ENCODE measurements around the gene BRAP. TPM values are rescaled to one million over a fixed set of nuclear protein-coding genes. Genes with fewer than 3 reads are reported as not detected.
A peak's percentile ranks its signal among the peaks of the same experiment; 100 is the strongest.
"Not testable (repeated sequence)": the region's sequence is repeated elsewhere in the genome, so short reads cannot be mapped to it uniquely, and the experiment has no call there.

BRAP gene
- total RNA-seq, 4 donors from 2014 or later: 25.2 to 38.5 (median 29.2) TPM

DNA sequence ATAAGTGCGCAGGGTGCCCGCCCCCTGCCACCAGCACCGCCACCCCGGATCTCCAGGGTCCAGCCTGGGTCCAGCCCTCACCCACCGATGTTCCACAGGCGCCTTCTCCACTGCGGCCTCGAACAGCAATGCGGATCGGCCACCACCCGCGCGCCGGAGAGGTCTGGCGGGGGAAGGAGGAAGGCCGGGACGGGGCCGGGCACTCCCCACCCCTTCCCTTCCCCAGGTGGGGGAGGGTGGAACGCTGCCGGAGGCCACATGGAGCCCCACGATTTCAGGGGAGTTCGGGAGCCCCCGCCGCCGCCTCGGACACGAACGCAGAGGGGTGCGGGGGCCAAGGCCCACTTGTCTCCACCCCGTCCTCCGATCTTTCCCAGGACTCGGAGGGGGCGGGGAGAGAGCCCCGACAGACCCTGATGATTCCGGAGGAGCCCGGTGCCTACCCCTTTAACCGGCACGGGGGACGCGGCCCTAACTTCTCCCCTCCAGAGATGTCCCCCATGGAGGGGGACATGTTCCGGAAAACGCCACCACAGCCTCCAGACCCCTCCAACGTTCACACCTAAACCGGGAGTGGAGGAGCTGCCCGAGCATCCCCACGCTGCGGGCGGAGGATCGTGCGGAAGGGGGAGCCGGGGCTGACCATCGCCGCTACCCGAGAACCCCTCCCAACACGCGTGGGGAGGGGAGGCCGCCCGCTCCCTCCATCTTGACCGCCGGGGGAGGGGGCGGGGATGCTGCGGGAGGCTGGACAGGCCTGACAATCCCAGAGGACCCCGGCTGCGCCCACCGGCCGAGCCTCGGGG lies 87.7 kb downstream of the BRAP start:
- peak; percentile 17 to 38 for ATAC-seq
- intact Hi-C loops (cut with DNase I; ENCODE audit: low total_unique reads): loop anchor here (5.0 kb wide), 1 partner anchor 89 kb away; the partner anchor contains the start of genes ACAD10 and BRAP
- in situ Hi-C loops (cut with MboI; ENCODE audit: low sequenced_read_pairs in 4 of 4): no loop called here

DNA sequence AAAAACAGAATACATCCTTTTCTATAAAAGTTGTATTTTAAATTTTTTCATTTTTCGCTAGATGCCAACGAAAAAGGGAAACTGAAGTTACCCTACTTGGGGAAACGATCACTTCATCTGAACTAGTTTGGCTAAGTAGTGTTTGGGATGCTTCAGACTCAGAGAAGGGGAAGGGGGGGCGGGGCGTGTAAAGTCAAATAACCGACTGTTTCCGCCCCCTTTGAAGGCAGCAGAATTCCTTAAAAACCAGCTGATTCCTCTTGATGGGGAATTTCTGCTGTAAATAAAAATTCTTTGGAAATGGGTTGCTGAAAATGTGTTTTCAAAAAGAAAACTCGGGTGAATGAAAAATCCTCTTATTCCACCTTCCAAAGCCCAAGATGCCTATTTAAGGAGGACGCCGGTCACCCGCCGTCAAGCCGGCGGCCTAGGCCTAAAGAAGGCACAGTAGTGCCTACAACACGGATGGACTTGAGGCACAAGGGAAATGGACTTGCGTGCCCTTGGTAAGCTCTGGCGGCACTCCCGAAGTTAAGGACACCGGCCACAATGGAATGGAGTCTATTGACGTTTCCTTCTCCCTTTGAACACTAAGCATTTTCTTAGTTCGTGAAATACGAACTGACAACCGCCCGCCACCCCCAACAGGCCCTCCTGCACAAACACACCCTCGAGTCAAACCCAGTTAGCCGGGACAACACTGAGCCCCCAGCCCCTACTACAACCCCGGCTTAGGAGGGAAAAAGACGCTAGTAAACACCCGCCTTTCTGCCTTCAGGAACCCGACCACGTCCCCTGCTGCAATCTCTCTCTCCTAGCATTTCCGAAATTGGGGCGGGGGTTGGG lies 88.5 kb downstream of the BRAP start:
- Histone ChIP-seq H3K27me3 (no peaks in the 10 kb centered on the region), H3K27ac (peak overlapping the region; percentile 92 to 98 (median 95)), H3K9me3 (no peaks in the 10 kb centered on the region), H3K4me3 (peak overlapping the region; percentile 76 to 91 (median 82)), H3K36me3 (no peaks in the 10 kb centered on the region), H3K4me1 (peaks cover 44 to 50% of the 10 kb centered on the region in 2 donors)
- intact Hi-C loops (cut with DNase I; ENCODE audit: low total_unique reads) (loop anchor here (5.0 kb wide), 1 partner anchor 90 kb away; the partner anchor contains the start of genes ACAD10 and BRAP), in situ Hi-C loops (cut with MboI; ENCODE audit: low sequenced_read_pairs in 4 of 4) (no loop called here)
- TF ChIP-seq, protein P1, sequence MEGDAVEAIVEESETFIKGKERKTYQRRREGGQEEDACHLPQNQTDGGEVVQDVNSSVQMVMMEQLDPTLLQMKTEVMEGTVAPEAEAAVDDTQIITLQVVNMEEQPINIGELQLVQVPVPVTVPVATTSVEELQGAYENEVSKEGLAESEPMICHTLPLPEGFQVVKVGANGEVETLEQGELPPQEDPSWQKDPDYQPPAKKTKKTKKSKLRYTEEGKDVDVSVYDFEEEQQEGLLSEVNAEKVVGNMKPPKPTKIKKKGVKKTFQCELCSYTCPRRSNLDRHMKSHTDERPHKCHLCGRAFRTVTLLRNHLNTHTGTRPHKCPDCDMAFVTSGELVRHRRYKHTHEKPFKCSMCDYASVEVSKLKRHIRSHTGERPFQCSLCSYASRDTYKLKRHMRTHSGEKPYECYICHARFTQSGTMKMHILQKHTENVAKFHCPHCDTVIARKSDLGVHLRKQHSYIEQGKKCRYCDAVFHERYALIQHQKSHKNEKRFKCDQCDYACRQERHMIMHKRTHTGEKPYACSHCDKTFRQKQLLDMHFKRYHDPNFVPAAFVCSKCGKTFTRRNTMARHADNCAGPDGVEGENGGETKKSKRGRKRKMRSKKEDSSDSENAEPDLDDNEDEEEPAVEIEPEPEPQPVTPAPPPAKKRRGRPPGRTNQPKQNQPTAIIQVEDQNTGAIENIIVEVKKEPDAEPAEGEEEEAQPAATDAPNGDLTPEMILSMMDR (IDR thresholded peaks at IDR 0.05 in 4 of 5, conservative IDR thresholded peaks at IDR 0.05 in 1 of 5): no peak
- peak in 1 of 2 donors; percentile 12 for TF ChIP-seq POLR2A (IDR thresholded peaks at IDR 0.05)
- DNase-seq (peak; percentile 13 to 43), ATAC-seq (peak in 1 of 2 donors; percentile 27)

More for the DNA sequence above, 87.7 kb downstream of the BRAP start:
- peak; percentile 9 to 25 for DNase-seq
- TF ChIP-seq, protein P1 (IDR thresholded peaks at IDR 0.05 in 4 of 5, conservative IDR thresholded peaks at IDR 0.05 in 1 of 5): no peak
- TF ChIP-seq POLR2A (IDR thresholded peaks at IDR 0.05): no peak
- Histone ChIP-seq H3K4me1 (peaks cover 44 to 50% of the 10 kb centered on the region in 2 donors), H3K27ac (peak overlapping the region; percentile 92 to 98 (median 95)), H3K27me3 (no peaks in the 10 kb centered on the region), H3K4me3 (peak overlapping the region; percentile 76 to 91 (median 82)), H3K9me3 (no peaks in the 10 kb centered on the region), H3K36me3 (no peaks in the 10 kb centered on the region)

DNA sequence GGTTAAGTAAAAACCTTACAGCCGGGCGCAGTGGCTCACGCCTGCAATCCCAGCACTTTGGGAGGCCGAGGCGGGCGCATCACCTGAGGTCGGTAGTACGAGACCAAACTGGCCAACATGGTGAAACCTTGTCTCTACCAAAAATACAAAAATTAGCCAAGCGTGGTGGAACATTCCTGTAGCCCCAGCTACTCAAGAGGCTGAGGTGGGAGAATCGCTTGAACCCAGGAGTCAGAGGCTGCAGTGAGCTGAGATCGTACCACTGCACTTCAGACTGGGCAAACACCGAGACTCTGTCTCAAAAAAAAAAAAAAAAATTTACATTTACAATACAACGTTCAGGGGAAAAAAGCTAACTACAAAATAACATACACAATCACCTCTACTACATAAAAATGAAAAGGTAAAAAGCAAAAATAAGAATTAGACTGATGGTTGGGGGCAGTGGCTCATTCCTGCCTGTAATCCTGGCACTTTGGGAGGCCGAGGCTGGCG lies 90.4 kb downstream of the BRAP start:
- H3K4me3 ChIP-seq; in situ Hi-C loops (cut with MboI; ENCODE audit: low sequenced_read_pairs in 4 of 4); ATAC-seq; H3K27me3 ChIP-seq; DNase-seq; H3K27ac ChIP-seq; H3K9me3 ChIP-seq; H3K36me3 ChIP-seq: not testable (repeated sequence)
- H3K4me1 ChIP-seq: peaks cover 43 to 48% of the 10 kb centered on the region in 2 donors
- intact Hi-C loops (cut with DNase I; ENCODE audit: low total_unique reads): loop anchor here (5.0 kb wide), 1 partner anchor 92 kb away; the partner anchor contains the start of genes ACAD10 and BRAP

Other genes with a start within 250 kb of the BRAP start
- 10 to 100 TPM; 20.4 to 28.1 (median 22.2) TPM for gene ATXN2, start 86.6 kb downstream of the BRAP start, total RNA-seq
- 10 to 100 TPM in 3 of 4 donors, 1 to 10 TPM in 1; 8.3 to 12.6 (median 11.7) TPM for gene ACAD10, start 97 bp upstream of the BRAP start, total RNA-seq
- gene ALDH2, start 81.0 kb upstream of the BRAP start, total RNA-seq: 100 to 1,000 TPM in 1 of 4 donors, 10 to 100 TPM in 3; 70.9 to 156 (median 89.9) TPM
- 10 to 100 TPM; 32.3 to 57.8 (median 48.0) TPM for gene MAPKAPK5, start 156.3 kb upstream of the BRAP start, total RNA-seq

Measured in gastrocnemius medialis (tissue), 4 donors.